RCC 7860 (cell line): Measurements from ENCODE around the gene MBLAC1.

ENCODE experiments used
- DNase-seq: peaks from one replicate; pipeline ENCODE4 v3.0.0-alpha.2; 2015; ENCODE audit warnings: low spot score
- FAIRE-seq: peaks from 2 replicates; lab custom pipeline; 2012; peaks lifted over from hg19 to GRCh38; lab: Jason Lieb, UNC

The MBLAC1 gene

GRCh38 chr7:100095704-100096103 lies 31.1 kb upstream of the MBLAC1 start:
- DNase-seq (no peak), FAIRE-seq (no peak)

- DNase-seq (no peak), FAIRE-seq (no peak)
Measured at GRCh38 chr7:100098913-100099312, 27.9 kb upstream of the MBLAC1 start.

GRCh38 chr7:100099452-100099851 lies 27.3 kb upstream of the MBLAC1 start:
- no peak for FAIRE-seq
- DNase-seq = no peak

- FAIRE-seq (no peak), DNase-seq (peak; percentile 82)
Measured at GRCh38 chr7:100100420-100101015, 26.2 kb upstream of the MBLAC1 start.

GRCh38 chr7:100101016-100101862 lies 25.5 kb upstream of the MBLAC1 start, which contains the start of the genes AP4M1 and MCM7:
TSS of gene AP4M1 (plus strand) at chr7:100101643. CDS start at chr7:100101715, 72 bp downstream.
TSS of gene MCM7 (minus strand) at chr7:100101397. CDS start at chr7:100101294, 103 bp downstream.
- DNase-seq = peak; percentile 99
- FAIRE-seq = peak; percentile 88

GRCh38 chr7:100102950-100103840 lies 23.6 kb upstream of the MBLAC1 start:
- peak; percentile 99 for FAIRE-seq
- peak; percentile 100 for DNase-seq

- no peak for DNase-seq
- no peak for FAIRE-seq
Measured at GRCh38 chr7:100105534-100105933, 21.2 kb upstream of the MBLAC1 start.

- FAIRE-seq = no peak
Measured at GRCh38 chr7:100106633-100107032, 20.1 kb upstream of the MBLAC1 start.

GRCh38 chr7:100107125-100107737 lies 19.5 kb upstream of the MBLAC1 start:
- DNase-seq (no peak), FAIRE-seq (no peak)

More at GRCh38 chr7:100106633-100107032, 20.1 kb upstream of the MBLAC1 start:
- no peak for DNase-seq

GRCh38 chr7:100107890-100108289 lies 18.9 kb upstream of the MBLAC1 start:
- no peak for DNase-seq
- no peak for FAIRE-seq

GRCh38 chr7:100109521-100110163 lies 17.1 kb upstream of the MBLAC1 start:
- DNase-seq = no peak
- FAIRE-seq = no peak

GRCh38 chr7:100111156-100111555 lies 15.6 kb upstream of the MBLAC1 start:
- no peak for DNase-seq
- FAIRE-seq = no peak

GRCh38 chr7:100111914-100112313 lies 14.9 kb upstream of the MBLAC1 start:
- FAIRE-seq (no peak), DNase-seq (no peak)

- no peak for DNase-seq
- no peak for FAIRE-seq
Measured at GRCh38 chr7:100115026-100115425, 11.7 kb upstream of the MBLAC1 start.

- peak; percentile 34 for DNase-seq
- no peak for FAIRE-seq
Measured at GRCh38 chr7:100118388-100119071, 8.2 kb upstream of the MBLAC1 start.

- DNase-seq (peak; percentile 91), FAIRE-seq (peak; percentile 72)
Measured at GRCh38 chr7:100119072-100119969, 7.4 kb upstream of the MBLAC1 start, which contains the start of the genes CNPY4 and TAF6. TSS of gene CNPY4 (plus strand) at chr7:100119634. CDS start at chr7:100119745, 111 bp downstream. TSS of gene TAF6 (minus strand) at chr7:100119358. CDS start at chr7:100114209, 5,149 bp downstream.

GRCh38 chr7:100119970-100120732 lies 6.6 kb upstream of the MBLAC1 start:
- peak; percentile 16 for DNase-seq
- no peak for FAIRE-seq

GRCh38 chr7:100120733-100121036 lies 6.1 kb upstream of the MBLAC1 start:
- no peak for DNase-seq
- no peak for FAIRE-seq
